Epithelial cell of proximal tubule (primary cell): ENCODE measurements around the gene RAB33B. TPM values are rescaled to one million over a fixed set of nuclear protein-coding genes. Genes with fewer than 3 reads are reported as not detected.

Experiments
- DNase-seq: peaks from one replicate; pipeline ENCODE4 v3.0.0-alpha.2; 2011; ENCODE audit warnings: low read depth
- H3K4me3 ChIP-seq: 2 replicates; pipeline ENCODE4 v1.5.1; 2011; ENCODE audit warnings: low read depth, mild to moderate bottlenecking, low read length
- total RNA-seq: library from RNA; depleted of rRNA; stranded (reverse); fragments of >200 nt; gene quantifications from 2 replicates; pipeline ENCODE4 v1.2.3, GENCODE V29; 2015
- TF ChIP-seq, protein P1 (sequence below): conservative IDR thresholded peaks from 2 replicates; pipeline ENCODE4 v1.5.1; 2012; ENCODE audit warnings: low read depth, mild to moderate bottlenecking, low read length

The RAB33B gene
- total RNA-seq, 1 donor from 2014 or later, result 3.9 TPM

DNA sequence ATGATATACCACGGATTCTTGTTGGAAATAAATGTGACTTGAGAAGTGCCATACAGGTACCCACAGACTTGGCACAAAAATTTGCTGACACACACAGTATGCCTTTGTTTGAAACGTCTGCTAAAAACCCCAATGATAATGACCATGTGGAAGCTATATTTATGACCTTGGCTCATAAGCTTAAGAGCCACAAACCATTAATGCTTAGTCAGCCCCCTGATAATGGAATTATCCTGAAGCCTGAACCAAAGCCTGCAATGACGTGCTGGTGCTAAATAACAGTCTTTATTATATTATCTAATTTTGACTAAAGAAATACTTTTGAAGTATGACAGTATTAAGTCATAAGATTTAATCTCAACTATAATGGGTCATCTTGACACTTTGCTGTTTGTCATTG is 18.9 kb downstream of the RAB33B start:
- TF ChIP-seq, protein P1, sequence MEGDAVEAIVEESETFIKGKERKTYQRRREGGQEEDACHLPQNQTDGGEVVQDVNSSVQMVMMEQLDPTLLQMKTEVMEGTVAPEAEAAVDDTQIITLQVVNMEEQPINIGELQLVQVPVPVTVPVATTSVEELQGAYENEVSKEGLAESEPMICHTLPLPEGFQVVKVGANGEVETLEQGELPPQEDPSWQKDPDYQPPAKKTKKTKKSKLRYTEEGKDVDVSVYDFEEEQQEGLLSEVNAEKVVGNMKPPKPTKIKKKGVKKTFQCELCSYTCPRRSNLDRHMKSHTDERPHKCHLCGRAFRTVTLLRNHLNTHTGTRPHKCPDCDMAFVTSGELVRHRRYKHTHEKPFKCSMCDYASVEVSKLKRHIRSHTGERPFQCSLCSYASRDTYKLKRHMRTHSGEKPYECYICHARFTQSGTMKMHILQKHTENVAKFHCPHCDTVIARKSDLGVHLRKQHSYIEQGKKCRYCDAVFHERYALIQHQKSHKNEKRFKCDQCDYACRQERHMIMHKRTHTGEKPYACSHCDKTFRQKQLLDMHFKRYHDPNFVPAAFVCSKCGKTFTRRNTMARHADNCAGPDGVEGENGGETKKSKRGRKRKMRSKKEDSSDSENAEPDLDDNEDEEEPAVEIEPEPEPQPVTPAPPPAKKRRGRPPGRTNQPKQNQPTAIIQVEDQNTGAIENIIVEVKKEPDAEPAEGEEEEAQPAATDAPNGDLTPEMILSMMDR, result no peak
- no peak overlapping the region for H3K4me3 ChIP-seq
- DNase-seq, result no peak

DNA sequence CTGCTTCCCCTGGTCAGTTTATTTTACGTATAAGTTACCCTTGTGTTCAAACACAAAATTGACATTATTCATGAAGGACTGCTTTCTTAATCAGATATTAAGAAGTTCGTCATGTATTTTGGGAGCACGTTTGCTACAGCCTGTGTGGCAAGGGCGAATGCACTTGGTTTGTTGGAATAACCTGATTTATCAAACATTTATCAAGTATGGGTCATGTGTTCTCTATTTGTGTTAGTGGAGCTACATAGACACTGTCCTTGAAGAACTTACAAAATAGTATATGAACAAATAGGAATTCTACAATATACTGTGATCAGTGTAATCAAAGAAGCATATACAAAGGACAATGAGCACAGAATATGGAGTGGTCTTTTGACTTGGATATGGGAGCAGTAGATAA is 22.4 kb downstream of the RAB33B start:
- no peak for DNase-seq
- H3K4me3 ChIP-seq, result no peak overlapping the region
- TF ChIP-seq, protein P1, result no peak

DNA sequence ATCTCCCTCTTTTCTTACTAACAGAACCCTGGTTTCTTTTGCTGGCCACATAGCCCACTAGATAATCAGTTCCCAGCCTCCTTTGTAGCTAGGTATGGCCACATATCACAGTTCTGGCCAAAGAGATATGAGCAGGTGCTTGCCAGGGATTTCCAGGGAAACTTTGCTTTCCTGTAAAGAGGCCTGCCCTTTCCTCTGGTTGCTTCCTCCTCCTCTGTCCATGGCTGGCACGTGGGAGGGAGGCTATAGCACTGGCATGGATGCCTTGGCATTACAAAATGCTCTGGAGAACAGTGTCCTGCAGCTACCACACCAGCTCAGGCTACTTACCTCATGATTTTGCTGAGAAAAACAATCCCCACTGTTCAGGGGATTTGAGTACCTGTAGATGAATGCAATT is 27.5 kb downstream of the RAB33B start:
- TF ChIP-seq, protein P1, result no peak
- no peak overlapping the region for H3K4me3 ChIP-seq
- DNase-seq, result no peak

DNA sequence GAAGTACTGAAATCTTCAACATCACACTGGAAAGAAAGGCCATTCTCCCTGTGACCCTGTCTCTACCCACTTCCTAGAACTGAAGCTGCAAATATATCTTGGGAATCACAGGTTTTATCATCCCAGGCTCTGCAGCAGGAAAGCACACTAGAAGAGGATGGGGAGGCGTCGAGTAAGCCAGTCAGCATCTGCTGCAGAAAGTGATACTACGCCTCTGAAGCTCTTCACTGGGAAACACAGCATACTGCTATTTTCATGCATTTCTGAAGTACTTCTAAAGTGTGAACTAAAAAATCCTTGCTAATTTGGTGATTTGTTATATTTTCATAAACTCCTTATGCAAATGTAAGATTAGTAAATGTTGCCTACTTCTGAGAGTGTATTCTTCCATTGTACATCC is 29.1 kb downstream of the RAB33B start:
- no peak overlapping the region for H3K4me3 ChIP-seq
- TF ChIP-seq, protein P1, result no peak
- no peak for DNase-seq

DNA sequence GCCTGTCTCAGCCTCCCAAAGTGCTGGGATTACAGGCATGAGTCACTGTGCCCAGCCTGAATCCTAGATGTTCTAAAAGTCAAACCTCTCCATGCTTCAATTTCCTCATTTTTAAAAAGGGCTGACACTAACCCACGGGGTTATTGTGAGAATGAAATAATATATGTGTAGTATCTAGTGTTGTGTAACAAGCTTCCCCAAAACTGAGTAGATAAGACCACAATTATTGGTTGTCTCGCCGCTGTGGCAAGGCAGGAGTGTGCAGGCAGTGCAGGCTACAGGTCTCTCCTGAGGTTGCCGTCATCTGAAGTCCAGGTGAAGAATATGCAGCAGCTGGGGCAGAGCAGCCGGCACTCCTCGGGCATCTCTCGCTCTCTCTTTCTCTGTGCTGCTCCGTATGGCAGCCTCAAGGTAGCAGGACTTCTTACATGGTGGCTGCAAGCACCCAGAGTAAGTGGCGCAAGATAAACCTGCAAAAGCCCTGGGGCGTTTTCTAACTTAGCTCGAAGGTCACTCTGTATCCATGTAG is 30.9 kb downstream of the RAB33B start:
- DNase-seq, result no peak
- TF ChIP-seq, protein P1, result no peak

DNA sequence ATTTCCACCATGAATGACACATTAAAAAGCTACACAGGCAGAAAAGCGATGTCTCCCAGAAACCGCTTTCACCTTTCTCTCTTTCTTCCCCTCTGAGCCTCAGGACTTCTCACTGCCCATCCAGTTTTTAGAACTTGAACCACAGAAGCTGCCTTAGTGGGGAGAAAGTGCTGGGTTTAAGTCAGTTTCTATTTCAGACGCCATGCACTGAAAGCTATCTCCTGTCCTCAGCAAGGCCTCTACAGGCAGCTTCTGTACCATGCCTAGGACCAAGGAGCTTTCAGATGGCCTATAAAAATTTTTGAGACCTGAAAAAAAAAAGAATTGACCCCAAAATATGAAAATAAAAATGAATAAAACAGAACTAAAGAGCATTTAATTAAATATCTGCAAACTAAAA is 34.5 kb downstream of the RAB33B start:
- TF ChIP-seq, protein P1, result no peak
- H3K4me3 ChIP-seq, result no peak overlapping the region
- no peak for DNase-seq

More for the DNA sequence above, 30.9 kb downstream of the RAB33B start:
- H3K4me3 ChIP-seq, result no peak overlapping the region

DNA sequence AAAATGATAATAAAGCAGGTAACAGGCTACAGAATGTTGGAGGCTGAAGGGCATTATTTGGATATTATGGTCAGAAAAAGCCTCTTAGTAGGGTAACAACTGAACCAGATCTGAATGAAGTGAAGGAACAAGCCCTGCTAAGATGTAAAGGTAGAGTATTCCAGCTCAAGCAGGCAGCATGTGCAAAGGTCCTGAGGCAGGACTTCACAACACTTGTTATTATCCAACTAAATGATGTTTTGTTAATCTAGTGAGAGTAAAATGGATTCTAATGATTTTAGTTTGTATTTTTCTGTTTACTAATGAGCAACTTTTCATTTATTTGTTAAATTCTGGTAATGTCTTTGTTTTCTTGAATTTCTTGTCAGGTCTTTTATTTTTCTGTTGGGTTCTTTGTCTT is 35.7 kb downstream of the RAB33B start:
- TF ChIP-seq, protein P1, result no peak
- no peak overlapping the region for H3K4me3 ChIP-seq
- no peak for DNase-seq
